Lung (tissue), 12 donors: ENCODE results near the gene E2F8. TPM values are rescaled to one million over a fixed set of nuclear protein-coding genes. Genes with fewer than 3 reads are reported as not detected.
A peak's percentile ranks its signal among the peaks of the same experiment; 100 is the strongest.

ENCODE experiments used
- ATAC-seq: fragments of 200-7000 bp; cut with Tn5 transposase; one replicate; pipeline ENCODE4 v1.9.1; 2020; ENCODE audit warnings: moderate number of reproducible peaks; ENCODE audit not compliant: insufficient read depth, low FRiP score
- DNase-seq, 3 donors: peaks; one replicate each; pipeline ENCODE4 v3.0.0-alpha.2; 2013 to 2017
- H3K27ac ChIP-seq, 2 donors: one replicate each; pipeline ENCODE4 v1.5.1; 2013; ENCODE audit warnings: mild to moderate bottlenecking in 2 of 2, moderate library complexity in 2 of 2, control low read depth in 1 of 2, inconsistent platforms in 1 of 2, low read depth in 1 of 2, low read length in 1 of 2
- H3K27me3 ChIP-seq, 3 donors: one replicate each; pipeline ENCODE4 v1.5.1; 2013; ENCODE audit warnings: low read length in 2 of 3; ENCODE audit not compliant: control insufficient read depth in 3 of 3, insufficient read depth in 3 of 3
- H3K36me3 ChIP-seq, 4 donors: one replicate each; pipeline ENCODE4 v1.5.1; 2013; ENCODE audit warnings: low read length in 4 of 4, mild to moderate bottlenecking in 1 of 4, moderate library complexity in 1 of 4; ENCODE audit not compliant: control insufficient read depth in 4 of 4, insufficient read depth in 4 of 4
- H3K4me1 ChIP-seq, 5 donors: one replicate each; pipeline ENCODE4 v1.5.1; 2013; ENCODE audit warnings: low read length in 5 of 5, mild to moderate bottlenecking in 2 of 5, moderate library complexity in 1 of 5; ENCODE audit not compliant: control insufficient read depth in 5 of 5, insufficient read depth in 5 of 5
- H3K4me3 ChIP-seq: one replicate; pipeline ENCODE4 v1.5.1; 2013; ENCODE audit warnings: mild to moderate bottlenecking, control low read depth, moderate library complexity
- H3K9ac ChIP-seq, 2 donors: one replicate each; pipeline ENCODE4 v1.5.1; 2013; ENCODE audit warnings: low read length in 2 of 2, control low read depth in 1 of 2; ENCODE audit not compliant: insufficient read depth in 1 of 2
- H3K9me3 ChIP-seq, 4 donors: one replicate each; pipeline ENCODE4 v1.5.1; 2013; ENCODE audit warnings: low read length in 3 of 4, mild to moderate bottlenecking in 1 of 4, moderate library complexity in 1 of 4; ENCODE audit not compliant: control insufficient read depth in 4 of 4, insufficient read depth in 3 of 4
- WGBS, 2 donors: extraction: QIAGEN DNeasy Blood & Tissue Kit; methylation state at CpG; one replicate each; pipeline ENCODE4 v1.1.7; 2013; 5-methylcytosine and 5-hydroxymethylcytosine counted together
- polyA plus RNA-seq, 2 donors: library from polyadenylated mRNA; stranded (reverse); fragments of 200-250 nt; gene quantifications; one replicate each; pipeline ENCODE4 v1.2.1, GENCODE V29; 2013
- total RNA-seq, 2 donors: library from RNA; depleted of rRNA in 1 of 2; stranded (reverse); fragments of >200 nt in 1 of 2; gene quantifications; one replicate each; pipeline ENCODE4 v1.2.1, GENCODE V29; 2014 to 2021
- TF ChIP-seq, protein P1 (sequence below): IDR thresholded peaks from 2 replicates; pipeline ENCODE4 v1.5.1; 2012; ENCODE audit warnings: mild to moderate bottlenecking; ENCODE audit errors: control extremely low read depth, extremely low read depth
- donor health status: control.
- donor health status: control.
- donor health status: Bipolar disorder and iron deficiency.
- donor health status: healthy.
- donor health status: DM: yes; HTN: yes; CAD: no.

E2F8 gene
- total and polyA plus RNA-seq, 4 donors, result 0.39 to 1.9 (median 1.0) TPM

DNA sequence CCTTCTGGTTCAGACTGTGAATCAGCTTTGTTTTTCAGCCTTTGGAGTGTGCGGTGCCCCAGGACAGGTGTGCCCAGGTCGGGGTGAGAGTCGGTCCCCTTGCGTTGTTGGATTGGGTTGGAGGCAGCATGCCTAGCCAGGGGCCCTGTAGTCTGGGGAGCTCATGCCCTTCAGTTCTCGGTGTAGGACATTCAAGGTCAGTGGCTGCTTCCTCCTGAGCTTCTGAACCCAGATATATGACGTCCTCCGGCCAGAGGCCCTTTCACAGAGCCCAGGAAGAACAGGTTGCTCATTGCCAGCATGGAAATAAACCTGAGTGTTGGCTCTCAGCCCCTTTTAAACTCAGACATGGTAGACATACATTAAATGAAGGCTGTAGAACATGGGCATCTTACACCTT is 41.7 kb downstream of the E2F8 start:
- WGBS, 2 donors, result 89% methylated on average over 7 of the region's 7 CpGs

DNA sequence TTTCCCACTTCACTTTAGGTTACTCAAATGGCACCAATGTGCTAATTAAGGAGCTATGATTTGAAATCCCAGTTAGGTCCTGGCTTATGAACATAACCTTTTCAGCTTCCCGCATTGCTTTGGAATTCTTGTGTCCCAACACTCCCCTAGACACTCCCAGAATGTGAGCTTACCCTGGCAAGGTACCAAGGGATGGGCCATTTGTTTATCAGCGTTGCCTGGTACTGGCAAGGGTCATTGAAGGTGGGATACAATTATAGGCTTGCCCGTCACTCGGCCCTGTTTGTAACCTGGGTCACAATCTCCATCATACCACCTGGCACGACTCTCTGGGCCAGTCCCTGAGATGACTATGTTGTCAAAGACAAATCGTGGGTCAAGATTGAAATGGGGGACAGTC is 44.3 kb downstream of the E2F8 start:
- no peak overlapping the region for H3K9ac ChIP-seq
- WGBS, 2 donors, result 88 to 93% methylated on average over 6 of the region's 6 CpGs
- H3K4me1 ChIP-seq, result peaks cover 0 to 25% (median 6%) of the 10 kb centered on the region in 5 donors
- TF ChIP-seq, protein P1, sequence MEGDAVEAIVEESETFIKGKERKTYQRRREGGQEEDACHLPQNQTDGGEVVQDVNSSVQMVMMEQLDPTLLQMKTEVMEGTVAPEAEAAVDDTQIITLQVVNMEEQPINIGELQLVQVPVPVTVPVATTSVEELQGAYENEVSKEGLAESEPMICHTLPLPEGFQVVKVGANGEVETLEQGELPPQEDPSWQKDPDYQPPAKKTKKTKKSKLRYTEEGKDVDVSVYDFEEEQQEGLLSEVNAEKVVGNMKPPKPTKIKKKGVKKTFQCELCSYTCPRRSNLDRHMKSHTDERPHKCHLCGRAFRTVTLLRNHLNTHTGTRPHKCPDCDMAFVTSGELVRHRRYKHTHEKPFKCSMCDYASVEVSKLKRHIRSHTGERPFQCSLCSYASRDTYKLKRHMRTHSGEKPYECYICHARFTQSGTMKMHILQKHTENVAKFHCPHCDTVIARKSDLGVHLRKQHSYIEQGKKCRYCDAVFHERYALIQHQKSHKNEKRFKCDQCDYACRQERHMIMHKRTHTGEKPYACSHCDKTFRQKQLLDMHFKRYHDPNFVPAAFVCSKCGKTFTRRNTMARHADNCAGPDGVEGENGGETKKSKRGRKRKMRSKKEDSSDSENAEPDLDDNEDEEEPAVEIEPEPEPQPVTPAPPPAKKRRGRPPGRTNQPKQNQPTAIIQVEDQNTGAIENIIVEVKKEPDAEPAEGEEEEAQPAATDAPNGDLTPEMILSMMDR, result no peak
- no peak for ATAC-seq
- no peaks in the 10 kb centered on the region for H3K9me3 ChIP-seq
- H3K4me3 ChIP-seq, result no peak overlapping the region
- peak overlapping the region in 1 of 2 donors; percentile 73 for H3K27ac ChIP-seq
- H3K27me3 ChIP-seq, result no peaks in the 10 kb centered on the region
- H3K36me3 ChIP-seq, result no peaks in the 10 kb centered on the region
- no peak for DNase-seq

More for the DNA sequence above, 41.7 kb downstream of the E2F8 start:
- no peak for ATAC-seq
- no peak for DNase-seq
- Histone ChIP-seq H3K27ac (peak overlapping the region in 1 of 2 donors; percentile 58), H3K4me1 (peaks cover 0 to 18% (median 6%) of the 10 kb centered on the region in 5 donors), H3K9me3 (peaks cover 0 to 3% (median 0%) of the 10 kb centered on the region in 4 donors), H3K9ac (no peak overlapping the region), H3K36me3 (no peaks in the 10 kb centered on the region), H3K4me3 (no peak overlapping the region), H3K27me3 (no peaks in the 10 kb centered on the region)
- TF ChIP-seq, protein P1, result no peak

DNA sequence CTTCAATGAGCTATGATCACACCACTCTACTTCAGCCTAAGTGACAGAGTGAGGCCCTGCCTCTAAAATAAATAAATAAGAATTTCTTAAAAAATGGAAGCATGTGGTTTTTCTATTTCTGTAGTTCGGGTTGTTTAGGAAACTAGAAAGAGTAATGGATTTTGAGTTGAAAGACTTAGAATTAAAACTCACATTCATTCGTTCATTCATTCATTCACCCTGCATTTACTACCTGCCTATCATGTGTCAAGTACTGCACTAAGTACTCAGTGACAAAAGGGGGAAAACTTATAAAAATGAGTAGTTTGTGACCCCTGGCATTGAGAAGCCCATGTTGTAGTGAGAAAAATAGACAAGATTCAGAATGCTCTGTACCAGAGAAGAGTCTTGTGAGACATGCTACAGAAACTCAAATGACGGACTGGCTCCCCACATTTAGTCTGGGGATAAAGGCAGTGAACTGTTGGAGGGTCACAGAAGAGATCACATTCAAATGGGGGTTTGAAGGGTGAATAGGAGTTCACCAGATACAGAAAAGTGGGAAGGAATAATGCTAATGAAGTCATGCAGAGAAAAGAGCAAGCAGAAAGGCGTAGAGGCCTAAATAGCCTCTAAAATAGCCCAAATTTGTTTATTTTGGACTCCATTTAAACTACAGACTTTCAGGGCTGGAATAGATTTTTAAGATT is 46.0 kb downstream of the E2F8 start:
- 89 to 92% methylated on average over 4 of the region's 4 CpGs for WGBS, 2 donors
- TF ChIP-seq, protein P1, result no peak
- no peaks in the 10 kb centered on the region for H3K36me3 ChIP-seq
- no peaks in the 10 kb centered on the region for H3K9me3 ChIP-seq
- no peak overlapping the region for H3K9ac ChIP-seq
- H3K4me1 ChIP-seq, result peaks cover 0 to 15% (median 3%) of the 10 kb centered on the region in 5 donors
- no peak overlapping the region for H3K4me3 ChIP-seq
- DNase-seq (no peak), ATAC-seq (no peak)
- H3K27me3 ChIP-seq, result no peaks in the 10 kb centered on the region
- H3K27ac ChIP-seq, result peak overlapping the region in 1 of 2 donors; percentile 75

DNA sequence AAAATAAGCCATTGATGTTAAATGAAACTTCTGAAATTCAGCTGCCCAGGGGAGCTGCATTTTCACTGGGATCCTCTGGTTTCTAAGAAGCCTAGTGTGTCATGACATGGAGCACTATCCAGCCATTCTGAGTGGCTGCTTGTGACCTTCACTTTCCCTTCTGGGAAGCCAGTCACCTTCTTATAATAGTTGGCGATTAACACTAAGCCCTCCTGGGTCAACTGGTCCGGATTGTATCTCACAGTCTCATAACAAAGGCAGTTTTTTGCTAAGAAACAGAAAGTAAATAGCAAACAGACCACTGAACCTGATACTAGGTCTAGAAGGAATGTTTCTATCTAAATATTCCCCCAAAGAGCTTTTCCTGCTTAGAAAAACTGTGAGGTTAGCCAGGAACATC is 46.8 kb downstream of the E2F8 start:
- no peaks in the 10 kb centered on the region for H3K9me3 ChIP-seq
- no peaks in the 10 kb centered on the region for H3K27me3 ChIP-seq
- DNase-seq (no peak), ATAC-seq (no peak)
- no peak overlapping the region for H3K9ac ChIP-seq
- peak overlapping the region in 1 of 2 donors; percentile 75 for H3K27ac ChIP-seq
- TF ChIP-seq, protein P1, result no peak
- no peak overlapping the region for H3K4me3 ChIP-seq
- peaks cover 0 to 11% (median 3%) of the 10 kb centered on the region in 5 donors for H3K4me1 ChIP-seq
- H3K36me3 ChIP-seq, result no peaks in the 10 kb centered on the region
- 76 to 82% methylated on average over 2 of the region's 2 CpGs for WGBS, 2 donors
